HEK293T (cell line): ENCODE data around the gene PPIL4.

Experiments
- BHLHE40 ChIP-seq: fragments of 450-650 bp; IDR thresholded peaks from 2 replicates; pipeline ENCODE4 v1.6.1; 2016; ENCODE audit warnings: mild to moderate bottlenecking, moderate library complexity, borderline replicate concordance
- FOXA1 ChIP-seq: fragments of 450-650 bp; IDR thresholded peaks from 2 replicates; pipeline ENCODE4 v1.6.1; 2016; ENCODE audit warnings: mild to moderate bottlenecking
- HDGF ChIP-seq: fragments of 450-650 bp; IDR thresholded peaks from 2 replicates; pipeline ENCODE4 v1.6.1; 2017; ENCODE audit warnings: antibody characterized with exemption, borderline replicate concordance
- LEF1 ChIP-seq: fragments of 450-650 bp; IDR thresholded peaks from 2 replicates; pipeline ENCODE4 v1.6.1; 2017; ENCODE audit warnings: mild to moderate bottlenecking, borderline replicate concordance
- SP1 ChIP-seq: fragments of 450-650 bp; IDR thresholded peaks from 2 replicates; pipeline ENCODE4 v1.6.1; 2017
- ZNF384 ChIP-seq: fragments of 450-650 bp; IDR thresholded peaks from 2 replicates; pipeline ENCODE4 v1.6.1; 2016

DNA sequence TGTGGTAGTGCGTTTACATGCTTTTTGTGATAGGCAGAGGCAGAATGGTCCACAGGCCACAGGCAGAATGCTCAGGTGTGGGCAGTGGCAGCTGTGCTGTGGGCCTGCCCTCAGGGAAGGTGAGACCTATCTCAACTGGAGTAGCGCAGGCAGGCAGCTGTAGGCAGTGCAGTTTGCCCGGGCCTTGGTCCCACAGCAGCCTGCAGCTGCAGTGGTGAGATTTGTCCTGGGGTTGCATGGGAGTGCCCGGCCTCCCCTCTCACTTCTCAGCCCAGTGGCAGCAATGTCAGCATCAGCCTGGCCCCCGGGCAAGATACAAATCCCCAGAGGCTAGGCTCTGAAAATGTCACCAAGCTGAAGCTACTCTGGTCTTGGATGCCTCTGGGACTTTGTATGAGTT lies 6.1 kb upstream of the PPIL4 start:
- no peak for TF ChIP-seq HDGF
- TF ChIP-seq BHLHE40, result no peak
- TF ChIP-seq LEF1, result no peak
- TF ChIP-seq SP1, result no peak
- no peak for TF ChIP-seq FOXA1
- TF ChIP-seq ZNF384, result no peak
